ENCODE data around the gene PLA2G4B. TPM values are rescaled to one million over a fixed set of nuclear protein-coding genes. Genes with fewer than 3 reads are reported as not detected.

PLA2G4B gene
- total and polyA plus RNA-seq, 2 of the 8 experiments (the other 6 are each of a cell fraction or from before 2014, with no cell fraction given) = 4.2 to 9.2 TPM

- TF ChIP-seq, protein P1, sequence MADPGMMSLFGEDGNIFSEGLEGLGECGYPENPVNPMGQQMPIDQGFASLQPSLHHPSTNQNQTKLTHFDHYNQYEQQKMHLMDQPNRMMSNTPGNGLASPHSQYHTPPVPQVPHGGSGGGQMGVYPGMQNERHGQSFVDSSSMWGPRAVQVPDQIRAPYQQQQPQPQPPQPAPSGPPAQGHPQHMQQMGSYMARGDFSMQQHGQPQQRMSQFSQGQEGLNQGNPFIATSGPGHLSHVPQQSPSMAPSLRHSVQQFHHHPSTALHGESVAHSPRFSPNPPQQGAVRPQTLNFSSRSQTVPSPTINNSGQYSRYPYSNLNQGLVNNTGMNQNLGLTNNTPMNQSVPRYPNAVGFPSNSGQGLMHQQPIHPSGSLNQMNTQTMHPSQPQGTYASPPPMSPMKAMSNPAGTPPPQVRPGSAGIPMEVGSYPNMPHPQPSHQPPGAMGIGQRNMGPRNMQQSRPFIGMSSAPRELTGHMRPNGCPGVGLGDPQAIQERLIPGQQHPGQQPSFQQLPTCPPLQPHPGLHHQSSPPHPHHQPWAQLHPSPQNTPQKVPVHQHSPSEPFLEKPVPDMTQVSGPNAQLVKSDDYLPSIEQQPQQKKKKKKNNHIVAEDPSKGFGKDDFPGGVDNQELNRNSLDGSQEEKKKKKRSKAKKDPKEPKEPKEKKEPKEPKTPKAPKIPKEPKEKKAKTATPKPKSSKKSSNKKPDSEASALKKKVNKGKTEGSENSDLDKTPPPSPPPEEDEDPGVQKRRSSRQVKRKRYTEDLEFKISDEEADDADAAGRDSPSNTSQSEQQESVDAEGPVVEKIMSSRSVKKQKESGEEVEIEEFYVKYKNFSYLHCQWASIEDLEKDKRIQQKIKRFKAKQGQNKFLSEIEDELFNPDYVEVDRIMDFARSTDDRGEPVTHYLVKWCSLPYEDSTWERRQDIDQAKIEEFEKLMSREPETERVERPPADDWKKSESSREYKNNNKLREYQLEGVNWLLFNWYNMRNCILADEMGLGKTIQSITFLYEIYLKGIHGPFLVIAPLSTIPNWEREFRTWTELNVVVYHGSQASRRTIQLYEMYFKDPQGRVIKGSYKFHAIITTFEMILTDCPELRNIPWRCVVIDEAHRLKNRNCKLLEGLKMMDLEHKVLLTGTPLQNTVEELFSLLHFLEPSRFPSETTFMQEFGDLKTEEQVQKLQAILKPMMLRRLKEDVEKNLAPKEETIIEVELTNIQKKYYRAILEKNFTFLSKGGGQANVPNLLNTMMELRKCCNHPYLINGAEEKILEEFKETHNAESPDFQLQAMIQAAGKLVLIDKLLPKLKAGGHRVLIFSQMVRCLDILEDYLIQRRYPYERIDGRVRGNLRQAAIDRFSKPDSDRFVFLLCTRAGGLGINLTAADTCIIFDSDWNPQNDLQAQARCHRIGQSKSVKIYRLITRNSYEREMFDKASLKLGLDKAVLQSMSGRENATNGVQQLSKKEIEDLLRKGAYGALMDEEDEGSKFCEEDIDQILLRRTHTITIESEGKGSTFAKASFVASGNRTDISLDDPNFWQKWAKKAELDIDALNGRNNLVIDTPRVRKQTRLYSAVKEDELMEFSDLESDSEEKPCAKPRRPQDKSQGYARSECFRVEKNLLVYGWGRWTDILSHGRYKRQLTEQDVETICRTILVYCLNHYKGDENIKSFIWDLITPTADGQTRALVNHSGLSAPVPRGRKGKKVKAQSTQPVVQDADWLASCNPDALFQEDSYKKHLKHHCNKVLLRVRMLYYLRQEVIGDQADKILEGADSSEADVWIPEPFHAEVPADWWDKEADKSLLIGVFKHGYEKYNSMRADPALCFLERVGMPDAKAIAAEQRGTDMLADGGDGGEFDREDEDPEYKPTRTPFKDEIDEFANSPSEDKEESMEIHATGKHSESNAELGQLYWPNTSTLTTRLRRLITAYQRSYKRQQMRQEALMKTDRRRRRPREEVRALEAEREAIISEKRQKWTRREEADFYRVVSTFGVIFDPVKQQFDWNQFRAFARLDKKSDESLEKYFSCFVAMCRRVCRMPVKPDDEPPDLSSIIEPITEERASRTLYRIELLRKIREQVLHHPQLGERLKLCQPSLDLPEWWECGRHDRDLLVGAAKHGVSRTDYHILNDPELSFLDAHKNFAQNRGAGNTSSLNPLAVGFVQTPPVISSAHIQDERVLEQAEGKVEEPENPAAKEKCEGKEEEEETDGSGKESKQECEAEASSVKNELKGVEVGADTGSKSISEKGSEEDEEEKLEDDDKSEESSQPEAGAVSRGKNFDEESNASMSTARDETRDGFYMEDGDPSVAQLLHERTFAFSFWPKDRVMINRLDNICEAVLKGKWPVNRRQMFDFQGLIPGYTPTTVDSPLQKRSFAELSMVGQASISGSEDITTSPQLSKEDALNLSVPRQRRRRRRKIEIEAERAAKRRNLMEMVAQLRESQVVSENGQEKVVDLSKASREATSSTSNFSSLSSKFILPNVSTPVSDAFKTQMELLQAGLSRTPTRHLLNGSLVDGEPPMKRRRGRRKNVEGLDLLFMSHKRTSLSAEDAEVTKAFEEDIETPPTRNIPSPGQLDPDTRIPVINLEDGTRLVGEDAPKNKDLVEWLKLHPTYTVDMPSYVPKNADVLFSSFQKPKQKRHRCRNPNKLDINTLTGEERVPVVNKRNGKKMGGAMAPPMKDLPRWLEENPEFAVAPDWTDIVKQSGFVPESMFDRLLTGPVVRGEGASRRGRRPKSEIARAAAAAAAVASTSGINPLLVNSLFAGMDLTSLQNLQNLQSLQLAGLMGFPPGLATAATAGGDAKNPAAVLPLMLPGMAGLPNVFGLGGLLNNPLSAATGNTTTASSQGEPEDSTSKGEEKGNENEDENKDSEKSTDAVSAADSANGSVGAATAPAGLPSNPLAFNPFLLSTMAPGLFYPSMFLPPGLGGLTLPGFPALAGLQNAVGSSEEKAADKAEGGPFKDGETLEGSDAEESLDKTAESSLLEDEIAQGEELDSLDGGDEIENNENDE (IDR thresholded peaks at IDR 0.05; ENCODE audit: insufficient replicate concordance, low read length) = no peak
- TF ChIP-seq SIN3A (conservative IDR thresholded peaks at IDR 0.05 in 1 of 2, IDR thresholded peaks at IDR 0.05 in 1 of 2; ENCODE audit: low read depth in 1 of 2, low read length in 2 of 2) (no peak), RFX5 (IDR thresholded peaks at IDR 0.05; ENCODE audit: borderline replicate concordance, low read depth, low read length) (no peak), RNF2 (IDR thresholded peaks at IDR 0.05; ENCODE audit: borderline replicate concordance, low read depth, low read length, missing control alignments, poor library complexity, severe bottlenecking) (no peak), TAF7 (optimal IDR thresholded peaks at IDR 0.05; ENCODE audit: borderline replicate concordance, low read depth, low read length) (no peak), YY1 (IDR thresholded peaks at IDR 0.05; ENCODE audit: low read depth, low read length) (no peak), GTF2F1 (IDR thresholded peaks at IDR 0.05; ENCODE audit: borderline replicate concordance, low read depth, low read length) (no peak), SIX5 (IDR thresholded peaks at IDR 0.05; ENCODE audit: low read depth, low read length) (no peak)
- TF ChIP-seq, protein P2, sequence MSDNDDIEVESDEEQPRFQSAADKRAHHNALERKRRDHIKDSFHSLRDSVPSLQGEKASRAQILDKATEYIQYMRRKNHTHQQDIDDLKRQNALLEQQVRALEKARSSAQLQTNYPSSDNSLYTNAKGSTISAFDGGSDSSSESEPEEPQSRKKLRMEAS (IDR thresholded peaks at IDR 0.05) = no peak
Measured at GRCh38 chr15:41838400-41838897, at the start of gene PLA2G4B (continued).
